Adrenal gland (tissue), 5 donors: ENCODE data around the gene BRD1.

Source experiments
- POLR2A ChIP-seq, 2 donors: fragments of 450-650 bp; IDR thresholded peaks; one replicate each; pipeline ENCODE4 v1.6.1; 2017; ENCODE audit warnings: antibody characterized with exemption in 2 of 2, mild to moderate bottlenecking in 2 of 2, moderate library complexity in 1 of 2
- TF ChIP-seq, protein P1 (sequence below), 6 experiments: fragments of 450-650 bp in 4 of 6; fragments of 200-600 bp in 2 of 6; sonication (generic) in 1 of 6; IDR thresholded peaks; 1 replicate in 5 of 6; 2 replicates in 1 of 6; pipeline versions ENCODE4 v1.5.1 to v1.8.0; 2016 to 2021; ENCODE audit warnings: antibody characterized with exemption in 6 of 6, mild to moderate bottlenecking in 2 of 6, moderate library complexity in 1 of 6
- donor health status: DM: no; HTN: no; CAD: no.

DNA sequence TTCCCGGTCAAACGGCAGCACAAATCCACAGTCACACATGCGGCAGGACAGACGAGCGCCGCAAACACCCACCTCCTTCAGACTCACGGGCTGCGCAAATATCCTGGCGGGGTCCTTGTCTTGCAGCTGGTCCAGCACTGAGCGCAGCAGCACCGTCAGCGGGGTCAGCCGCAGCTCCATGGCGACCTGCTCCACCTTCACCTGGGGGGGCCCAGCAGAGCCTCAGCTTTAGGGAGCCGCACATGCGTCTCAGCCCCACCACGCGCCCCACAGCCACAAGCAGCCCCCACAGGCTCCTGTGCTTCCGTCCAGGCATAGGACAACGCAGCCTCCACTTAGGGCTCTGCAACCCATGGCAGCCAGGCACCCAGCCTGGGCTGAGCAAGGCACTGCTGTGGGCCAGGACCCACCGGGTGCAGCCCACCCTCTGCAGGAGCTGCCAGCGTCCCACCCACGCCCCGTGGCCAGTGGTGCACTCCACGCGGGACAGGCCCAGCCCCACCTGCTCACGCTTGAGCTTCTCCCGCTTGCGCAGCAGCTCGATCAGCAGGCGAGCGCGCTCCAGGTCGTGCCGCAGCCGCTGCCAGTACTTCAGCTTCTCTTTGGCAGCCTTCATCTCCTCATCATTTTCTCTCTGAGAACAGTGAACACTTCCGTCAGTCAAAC is 29.1 kb downstream of the BRD1 start:
- TF ChIP-seq, protein P1, sequence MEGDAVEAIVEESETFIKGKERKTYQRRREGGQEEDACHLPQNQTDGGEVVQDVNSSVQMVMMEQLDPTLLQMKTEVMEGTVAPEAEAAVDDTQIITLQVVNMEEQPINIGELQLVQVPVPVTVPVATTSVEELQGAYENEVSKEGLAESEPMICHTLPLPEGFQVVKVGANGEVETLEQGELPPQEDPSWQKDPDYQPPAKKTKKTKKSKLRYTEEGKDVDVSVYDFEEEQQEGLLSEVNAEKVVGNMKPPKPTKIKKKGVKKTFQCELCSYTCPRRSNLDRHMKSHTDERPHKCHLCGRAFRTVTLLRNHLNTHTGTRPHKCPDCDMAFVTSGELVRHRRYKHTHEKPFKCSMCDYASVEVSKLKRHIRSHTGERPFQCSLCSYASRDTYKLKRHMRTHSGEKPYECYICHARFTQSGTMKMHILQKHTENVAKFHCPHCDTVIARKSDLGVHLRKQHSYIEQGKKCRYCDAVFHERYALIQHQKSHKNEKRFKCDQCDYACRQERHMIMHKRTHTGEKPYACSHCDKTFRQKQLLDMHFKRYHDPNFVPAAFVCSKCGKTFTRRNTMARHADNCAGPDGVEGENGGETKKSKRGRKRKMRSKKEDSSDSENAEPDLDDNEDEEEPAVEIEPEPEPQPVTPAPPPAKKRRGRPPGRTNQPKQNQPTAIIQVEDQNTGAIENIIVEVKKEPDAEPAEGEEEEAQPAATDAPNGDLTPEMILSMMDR (IDR thresholded peaks at IDR 0.05) = no peak
- no peak for TF ChIP-seq POLR2A (IDR thresholded peaks at IDR 0.05)
